ES-I3 (cell line): ENCODE results near the gene EVA1C.
"Not testable (repeated sequence)": the region's sequence is repeated elsewhere in the genome, so short reads cannot be mapped to it uniquely, and the experiment has no call there.

Source experiments
- H3K36me3 ChIP-seq: 2 replicates; pipeline ENCODE4 v1.6.1; 2013; ENCODE audit warnings: mild to moderate bottlenecking, low read length, control low read depth, moderate library complexity; ENCODE audit not compliant: insufficient read depth
- H3K4me1 ChIP-seq: 2 replicates; pipeline ENCODE4 v1.6.1; 2013; ENCODE audit warnings: mild to moderate bottlenecking, control low read depth, low read length; ENCODE audit not compliant: insufficient read depth
- H3K9ac ChIP-seq: 2 replicates; pipeline ENCODE4 v1.6.1; 2013; ENCODE audit warnings: low read depth, mild to moderate bottlenecking, low read length, moderate library complexity
- H3K9me3 ChIP-seq: 2 replicates; pipeline ENCODE4 v1.6.1; 2013; ENCODE audit warnings: mild to moderate bottlenecking, low read length, moderate library complexity; ENCODE audit not compliant: control insufficient read depth, insufficient read depth

EVA1C gene

GRCh38 chr21:32503641-32504040 lies 91.1 kb downstream of the EVA1C start:
- not testable (repeated sequence) for H3K9me3 ChIP-seq, H3K36me3 ChIP-seq, H3K4me1 ChIP-seq, H3K9ac ChIP-seq

DNA sequence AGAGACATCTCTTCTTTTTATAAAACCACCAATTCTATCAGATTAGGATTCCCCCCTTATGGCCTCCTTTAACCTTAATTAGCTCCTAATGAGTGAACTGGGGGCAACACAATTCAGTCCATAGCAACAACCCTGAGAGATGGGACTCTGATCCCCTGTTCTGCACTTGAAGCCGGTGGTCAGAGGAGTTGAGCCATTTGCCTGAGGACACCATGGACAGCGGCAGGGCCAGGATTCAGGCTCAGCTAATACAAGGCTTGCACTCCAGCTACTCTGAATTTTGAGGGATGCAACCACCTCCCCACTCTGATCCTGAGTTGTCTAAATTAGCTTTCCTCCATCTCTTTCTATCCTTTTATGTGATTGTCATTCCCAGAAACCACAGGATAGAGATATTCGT lies 93.3 kb downstream of the EVA1C start:
- H3K9ac ChIP-seq, H3K4me1 ChIP-seq, H3K9me3 ChIP-seq, H3K36me3 ChIP-seq: not testable (repeated sequence)

DNA sequence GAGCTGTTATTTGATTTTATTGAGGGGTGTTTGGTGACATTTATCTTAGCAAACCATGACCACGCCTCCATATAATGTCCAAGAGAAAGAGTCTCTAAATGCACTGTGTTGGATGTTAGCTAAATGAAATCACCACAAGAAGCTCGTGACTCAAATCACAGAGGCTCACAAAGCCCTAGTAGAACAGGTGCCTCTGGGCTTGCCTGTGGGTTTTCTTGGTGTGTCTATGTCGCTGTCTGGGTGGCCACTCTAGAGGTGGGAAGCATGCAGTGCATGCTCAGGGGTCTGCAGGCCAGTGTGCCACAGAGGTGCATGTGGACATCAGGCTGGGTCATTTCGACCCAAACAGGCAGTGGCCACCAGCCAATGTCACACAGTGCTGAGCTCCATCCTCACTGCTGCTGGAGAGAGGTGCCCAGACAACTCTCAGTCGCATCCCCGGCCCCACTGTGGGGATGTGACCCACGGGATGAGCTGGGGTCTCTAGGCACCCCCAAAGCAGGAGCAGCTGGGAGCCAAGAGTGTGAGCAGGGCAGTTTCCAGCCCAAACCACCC lies 94.0 kb downstream of the EVA1C start:
- not testable (repeated sequence) for H3K9ac ChIP-seq, H3K36me3 ChIP-seq, H3K4me1 ChIP-seq, H3K9me3 ChIP-seq

GRCh38 chr21:32507342-32507919 lies 94.9 kb downstream of the EVA1C start:
- no peak overlapping the region for H3K9ac ChIP-seq
- no peaks in the 10 kb centered on the region for H3K9me3 ChIP-seq
- H3K4me1 ChIP-seq: no peaks in the 10 kb centered on the region
- no peaks in the 10 kb centered on the region for H3K36me3 ChIP-seq

GRCh38 chr21:32508036-32508435 lies 95.5 kb downstream of the EVA1C start:
- not testable (repeated sequence) for H3K9ac ChIP-seq, H3K4me1 ChIP-seq, H3K9me3 ChIP-seq, H3K36me3 ChIP-seq

DNA sequence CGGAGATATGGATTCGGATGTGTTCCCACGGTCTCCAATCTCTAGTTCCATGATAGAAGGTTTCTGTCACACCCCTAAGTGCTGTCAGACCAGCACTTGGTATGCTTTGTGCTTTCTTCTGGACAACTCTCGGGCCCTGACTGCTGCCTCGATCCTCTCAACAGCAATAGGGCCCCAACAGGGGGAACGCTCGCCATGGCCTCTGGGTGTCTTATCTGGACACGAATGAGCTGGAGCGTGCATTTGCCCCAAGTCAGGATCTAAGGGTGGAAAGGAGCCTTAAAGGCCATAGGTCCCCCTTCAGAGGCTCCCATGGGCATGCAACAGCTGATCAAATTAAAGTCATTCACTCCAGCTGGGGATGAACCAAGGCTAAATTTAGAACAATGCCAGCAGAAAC lies 96.1 kb downstream of the EVA1C start:
- no peaks in the 10 kb centered on the region for H3K9me3 ChIP-seq
- no peaks in the 10 kb centered on the region for H3K4me1 ChIP-seq
- H3K9ac ChIP-seq: no peak overlapping the region
- no peaks in the 10 kb centered on the region for H3K36me3 ChIP-seq

DNA sequence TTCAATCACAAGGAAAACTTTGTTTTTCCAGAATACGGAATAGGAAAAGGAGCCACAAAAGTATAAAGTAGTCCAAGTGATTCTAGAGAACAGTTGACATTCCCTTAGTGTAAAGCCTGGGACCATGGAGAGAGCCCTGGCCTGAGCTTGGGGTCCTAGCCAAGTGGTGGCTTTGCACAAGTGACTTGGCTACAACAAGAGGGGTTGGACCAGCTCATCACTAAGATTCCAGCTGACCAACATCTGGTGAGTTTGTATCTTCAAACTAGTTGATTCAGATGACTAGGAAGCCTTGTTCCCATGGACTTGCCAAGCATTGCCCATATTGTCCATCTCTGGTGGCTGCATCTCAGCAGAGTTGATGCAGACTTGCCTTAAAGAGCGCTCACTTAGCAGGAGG lies 96.5 kb downstream of the EVA1C start:
- H3K4me1 ChIP-seq, H3K9me3 ChIP-seq, H3K9ac ChIP-seq, H3K36me3 ChIP-seq: not testable (repeated sequence)

- Histone ChIP-seq H3K9ac (no peak overlapping the region), H3K4me1 (0 out of 2 replicates have a peak, but pooled peaks cover 4% of the 10 kb centered on the region), H3K36me3 (no peaks in the 10 kb centered on the region), H3K9me3 (no peaks in the 10 kb centered on the region)
Observed at GRCh38 chr21:32514275-32515055, 102.0 kb downstream of the EVA1C start.

GRCh38 chr21:32515874-32516273 lies 103.4 kb downstream of the EVA1C start:
- Histone ChIP-seq H3K9me3 (no peaks in the 10 kb centered on the region), H3K9ac (no peak overlapping the region), H3K4me1 (0 out of 2 replicates have a peak, but pooled peaks cover 4% of the 10 kb centered on the region), H3K36me3 (no peaks in the 10 kb centered on the region)

DNA sequence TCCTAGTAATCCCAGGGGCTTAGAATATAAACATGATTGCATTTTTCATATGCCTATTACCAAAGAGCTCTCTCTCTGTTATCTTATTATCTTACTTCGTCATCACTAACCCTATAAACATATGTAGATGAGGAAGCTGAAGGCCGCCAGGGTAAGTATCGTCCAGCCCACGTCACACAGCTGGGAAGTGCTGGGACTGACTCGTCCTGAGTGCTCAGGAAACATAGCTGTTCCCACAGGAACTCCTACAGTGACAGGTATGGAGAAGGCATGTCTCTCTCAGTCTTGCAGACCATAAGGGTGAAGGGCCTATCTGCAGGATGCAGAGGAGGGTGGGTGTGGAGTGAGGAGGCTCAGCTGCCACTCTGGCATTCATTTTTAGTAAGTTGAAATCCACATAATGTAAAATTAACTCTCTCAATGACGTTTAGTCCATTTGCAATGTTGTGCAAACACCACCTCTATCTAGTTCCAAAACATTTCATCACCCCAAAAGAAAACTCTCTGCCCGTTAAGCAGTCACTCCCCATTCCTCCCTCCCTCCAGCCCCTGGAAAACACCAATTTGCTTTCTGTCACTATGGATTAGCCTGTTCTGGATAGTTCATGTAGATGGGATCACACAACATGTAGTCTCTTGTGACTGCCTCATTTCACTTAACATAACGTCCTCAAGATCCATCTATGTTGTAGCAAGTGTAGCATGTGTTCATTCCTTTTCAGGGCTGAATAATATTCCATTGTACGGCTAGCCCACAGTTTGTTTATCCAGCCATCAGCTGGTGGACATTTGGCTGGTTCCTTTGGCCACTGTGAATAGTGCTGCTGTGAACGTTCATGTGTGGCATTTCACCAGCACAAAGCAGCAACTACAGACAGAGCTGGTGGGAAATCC lies 104.5 kb downstream of the EVA1C start:
- no peaks in the 10 kb centered on the region for H3K36me3 ChIP-seq
- no peaks in the 10 kb centered on the region for H3K9me3 ChIP-seq
- H3K9ac ChIP-seq: no peak overlapping the region
- H3K4me1 ChIP-seq: peaks cover 9% of the 10 kb centered on the region; the same call in 1 of the 2 replicates

DNA sequence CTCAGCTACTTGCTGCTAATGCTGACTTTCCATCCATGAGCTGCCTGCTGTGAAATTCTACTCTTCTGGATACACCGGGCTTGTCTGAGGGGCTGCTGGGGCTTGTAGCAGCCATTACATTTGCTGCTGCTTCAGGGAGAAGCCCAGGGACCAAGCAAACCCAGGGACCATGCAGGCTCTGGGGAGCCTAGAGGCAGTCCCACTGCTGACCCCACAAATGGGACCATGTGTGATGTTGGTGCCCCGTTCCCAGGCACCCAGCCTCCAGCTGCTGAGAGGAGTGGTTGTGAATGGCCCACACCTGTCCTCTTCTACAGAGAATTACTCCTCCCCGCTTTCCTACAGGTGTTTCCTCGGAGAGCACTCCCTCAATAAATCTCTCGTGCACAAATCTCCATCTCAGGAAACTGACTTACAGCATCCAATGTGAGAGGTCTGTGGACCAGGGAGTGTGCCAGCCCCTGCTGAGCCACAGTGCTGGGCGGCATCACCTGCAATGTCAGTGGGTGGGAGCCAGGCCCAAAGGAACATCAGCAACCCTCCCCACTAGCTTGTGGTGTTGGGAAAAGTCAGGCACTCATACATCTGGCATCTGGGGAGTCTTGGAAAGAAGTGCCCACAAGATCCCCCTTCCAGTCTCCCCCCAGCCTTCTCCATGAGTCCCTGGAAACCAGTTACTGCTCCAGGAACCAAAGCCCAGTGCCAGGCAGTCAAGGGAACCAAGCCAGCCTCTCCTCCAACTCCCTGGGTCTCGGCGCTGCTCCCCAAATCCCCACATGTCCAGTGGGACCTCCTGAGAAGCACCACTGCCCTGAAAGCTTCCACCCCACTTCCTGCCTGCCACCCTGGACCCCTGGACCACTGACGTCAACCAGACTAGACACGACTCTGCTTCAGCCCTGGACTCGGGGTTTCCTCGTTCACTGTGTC lies 107.7 kb downstream of the EVA1C start:
- H3K9me3 ChIP-seq: no peaks in the 10 kb centered on the region
- no peaks in the 10 kb centered on the region for H3K36me3 ChIP-seq
- no peak overlapping the region for H3K9ac ChIP-seq
- peaks cover 25% of the 10 kb centered on the region for H3K4me1 ChIP-seq

DNA sequence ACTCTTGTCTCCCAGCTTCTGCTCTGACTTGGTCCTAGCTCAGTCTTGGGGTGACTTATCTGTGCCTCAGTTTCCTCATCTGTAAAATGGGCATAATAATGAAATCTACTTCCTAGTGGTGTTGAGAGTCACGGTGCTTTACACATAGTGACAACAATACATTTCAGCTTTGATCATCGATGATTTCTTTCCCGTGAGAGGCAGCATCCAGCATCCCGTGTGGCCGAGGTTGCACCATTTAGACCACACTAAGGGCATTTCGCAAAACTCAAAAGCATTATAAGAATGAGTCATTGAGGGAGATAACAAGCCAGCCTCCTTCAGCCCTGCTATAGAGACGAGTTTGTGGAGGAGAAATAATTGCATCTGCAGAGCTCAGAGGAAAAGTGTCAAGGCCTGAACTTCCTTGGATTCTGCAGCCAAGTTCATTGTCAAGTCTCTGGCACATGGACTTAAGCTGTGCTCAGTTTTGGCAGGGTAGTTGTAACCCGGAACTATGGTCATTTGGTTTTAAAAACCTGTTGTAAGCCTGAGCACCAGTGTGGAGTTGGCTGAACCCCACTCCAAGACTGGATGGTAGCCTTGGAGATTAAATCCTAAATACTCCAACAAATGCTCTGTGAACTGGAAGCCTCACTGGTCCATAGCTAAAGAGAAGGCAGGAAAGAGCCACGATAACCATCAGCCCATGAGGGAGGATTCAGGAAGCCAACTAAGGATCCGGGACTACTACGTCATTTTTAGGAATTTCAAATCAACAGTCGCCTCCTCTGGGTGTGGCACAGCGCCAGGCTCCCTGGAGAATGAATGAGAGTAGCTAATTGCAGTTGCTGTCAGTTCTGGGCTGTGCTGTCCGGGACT lies 108.6 kb downstream of the EVA1C start:
- peaks cover 25% of the 10 kb centered on the region for H3K4me1 ChIP-seq

GRCh38 chr21:32521736-32522355 lies 109.3 kb downstream of the EVA1C start:
- Histone ChIP-seq H3K9me3 (no peaks in the 10 kb centered on the region), H3K36me3 (no peaks in the 10 kb centered on the region), H3K9ac (no peak overlapping the region), H3K4me1 (peaks cover 21% of the 10 kb centered on the region)

More for the DNA sequence above, 108.6 kb downstream of the EVA1C start:
- Histone ChIP-seq H3K9me3 (no peaks in the 10 kb centered on the region), H3K9ac (no peak overlapping the region), H3K36me3 (no peaks in the 10 kb centered on the region)
